ENCODE data around the gene KNSTRN.

KNSTRN gene

GRCh38 chr15:40349163-40349562 is 33.4 kb upstream of the KNSTRN start:
- H3F3A ChIP-seq (ENCODE audit: insufficient read depth, low read length), result no peaks in the 10 kb centered on the region
- no peaks in the 10 kb centered on the region for H3K9me3 ChIP-seq (replicated peaks; ENCODE audit: insufficient read depth, low read length)
- H3K4me1 ChIP-seq (ENCODE audit: low read length), result no peaks in the 10 kb centered on the region
- no peak overlapping the region for H3K4me2 ChIP-seq (ENCODE audit: low read depth, low read length)
- no peak overlapping the region for H3K9ac ChIP-seq (ENCODE audit: low read length)
- H3K9me2 ChIP-seq (replicated peaks; ENCODE audit: insufficient read depth, low read length), result no peaks in the 10 kb centered on the region
- DNase-seq, result no peak
- no peak overlapping the region for H3K27ac ChIP-seq (ENCODE audit: low read length)
- H3K79me2 ChIP-seq (ENCODE audit: low read length), result no peaks in the 10 kb centered on the region
- no peaks in the 10 kb centered on the region for H4K20me1 ChIP-seq (ENCODE audit: insufficient read depth, low read length)
- H3K36me3 ChIP-seq (replicated peaks; ENCODE audit: insufficient read depth, low read length), result no peaks in the 10 kb centered on the region
- H2AFZ ChIP-seq (ENCODE audit: low read length), result no peak overlapping the region
- peaks cover 4% of the 10 kb centered on the region; the same call in 1 of the 2 replicates for H3K27me3 ChIP-seq (replicated peaks; ENCODE audit: insufficient read depth, low read length)
- H3K4me3 ChIP-seq (ENCODE audit: low read length), result no peak overlapping the region
- TF ChIP-seq EZH2phosphoT487 (IDR thresholded peaks at IDR 0.05; ENCODE audit: low read length) (no peak), CTCF (IDR thresholded peaks at IDR 0.05; ENCODE audit: low read length) (no peak), EZH2 (optimal IDR thresholded peaks at IDR 0.05; ENCODE audit: low read depth, low read length) (no peak)

GRCh38 chr15:40352281-40352901 is 30.1 kb upstream of the KNSTRN start:
- Histone ChIP-seq H3K4me3 (ENCODE audit: low read length) (no peak overlapping the region), H3K9ac (ENCODE audit: low read length) (no peak overlapping the region), H3K79me2 (ENCODE audit: low read length) (no peaks in the 10 kb centered on the region), H3K27me3 (replicated peaks; ENCODE audit: insufficient read depth, low read length) (peaks cover 4% of the 10 kb centered on the region; the same call in 1 of the 2 replicates), H3K4me2 (ENCODE audit: low read depth, low read length) (no peak overlapping the region), H4K20me1 (ENCODE audit: insufficient read depth, low read length) (no peaks in the 10 kb centered on the region), H3K27ac (ENCODE audit: low read length) (no peak overlapping the region), H2AFZ (ENCODE audit: low read length) (no peak overlapping the region), H3K9me2 (replicated peaks; ENCODE audit: insufficient read depth, low read length) (no peaks in the 10 kb centered on the region), H3F3A (ENCODE audit: insufficient read depth, low read length) (no peaks in the 10 kb centered on the region), H3K4me1 (ENCODE audit: low read length) (no peaks in the 10 kb centered on the region), H3K36me3 (replicated peaks; ENCODE audit: insufficient read depth, low read length) (no peaks in the 10 kb centered on the region), H3K9me3 (replicated peaks; ENCODE audit: insufficient read depth, low read length) (no peaks in the 10 kb centered on the region)
- DNase-seq, result no peak
- TF ChIP-seq EZH2 (optimal IDR thresholded peaks at IDR 0.05; ENCODE audit: low read depth, low read length) (no peak), EZH2phosphoT487 (IDR thresholded peaks at IDR 0.05; ENCODE audit: low read length) (no peak), CTCF (IDR thresholded peaks at IDR 0.05; ENCODE audit: low read length) (no peak)

- H3K9me2 ChIP-seq (replicated peaks; ENCODE audit: insufficient read depth, low read length), result no peaks in the 10 kb centered on the region
- no peak overlapping the region for H3K9ac ChIP-seq (ENCODE audit: low read length)
- H3K9me3 ChIP-seq (replicated peaks; ENCODE audit: insufficient read depth, low read length), result no peaks in the 10 kb centered on the region
- peaks cover 4% of the 10 kb centered on the region; the same call in 1 of the 2 replicates for H3K27me3 ChIP-seq (replicated peaks; ENCODE audit: insufficient read depth, low read length)
- H3F3A ChIP-seq (ENCODE audit: insufficient read depth, low read length), result peaks cover 2% of the 10 kb centered on the region; the same call in 1 of the 2 replicates
- no peaks in the 10 kb centered on the region for H4K20me1 ChIP-seq (ENCODE audit: insufficient read depth, low read length)
- DNase-seq, result no peak
- H3K79me2 ChIP-seq (ENCODE audit: low read length), result no peaks in the 10 kb centered on the region
- no peaks in the 10 kb centered on the region for H3K36me3 ChIP-seq (replicated peaks; ENCODE audit: insufficient read depth, low read length)
- no peak overlapping the region for H3K4me2 ChIP-seq (ENCODE audit: low read depth, low read length)
- H3K4me3 ChIP-seq (ENCODE audit: low read length), result no peak overlapping the region
- no peak overlapping the region for H2AFZ ChIP-seq (ENCODE audit: low read length)
- 0 out of 2 replicates have a peak, but pooled peaks cover under 1% of the 10 kb centered on the region for H3K4me1 ChIP-seq (ENCODE audit: low read length)
- no peak for TF ChIP-seq CTCF (IDR thresholded peaks at IDR 0.05; ENCODE audit: low read length)
- TF ChIP-seq EZH2 (optimal IDR thresholded peaks at IDR 0.05; ENCODE audit: low read depth, low read length), result no peak
- no peak for TF ChIP-seq EZH2phosphoT487 (IDR thresholded peaks at IDR 0.05; ENCODE audit: low read length)
- H3K27ac ChIP-seq (ENCODE audit: low read length), result no peak overlapping the region
Observed at GRCh38 chr15:40353697-40354096, 28.8 kb upstream of the KNSTRN start.

Measured in MM.1S (cell line).